ENCODE results near the gene AMPD2. TPM values are rescaled to one million over a fixed set of nuclear protein-coding genes. Genes with fewer than 3 reads are reported as not detected.

AMPD2 gene
- 69.4 and 82.7 TPM in 2 replicates for total RNA-seq
- polyA plus RNA-seq, result 66.5 and 69.4 TPM in 2 replicates
- polyA plus RNA-seq (2011; cell fraction: cytosol; rRNA removed), result 25.9 and 30.3 TPM in 2 replicates
- polyA plus RNA-seq (2011; cell fraction: nucleus; rRNA removed), result 341 and 447 TPM in 2 replicates
- polyA plus RNA-seq (2012), result 47.7 and 60.7 TPM in 2 replicates
- polyA minus RNA-seq, result 68.1 and 84.4 TPM in 2 replicates
- polyA minus RNA-seq (2011; cell fraction: cytosol; rRNA and poly(A)+ RNA removed), result 20.8 TPM
- polyA minus RNA-seq (2011; cell fraction: nucleus; rRNA and poly(A)+ RNA removed), result 104 and 120 TPM in 2 replicates
- percentile 57 among the genes with signal in this experiment for Bru-seq, nascent RNA
- percentile 87 among the genes with signal in this experiment for BruChase-seq, experiment 1, labeled RNA remaining after a 6-hour chase
- BruChase-seq, experiment 2, labeled RNA remaining after a 2-hour chase, result percentile 82 among the genes with signal in this experiment
- long read RNA-seq, transcript AMPD2-201 (18 exons, 3,899 nt), result minor isoform, 7 of 103 reads
- long read RNA-seq, transcript AMPD2-202 (18 exons, 3,728 nt), result major isoform, 38 of 103 reads
- long read RNA-seq, partial matches to known transcripts, result 31 of 103 reads
- long read RNA-seq, other reads (novel, unspliced or antisense), result 23 of 103 reads

DNA sequence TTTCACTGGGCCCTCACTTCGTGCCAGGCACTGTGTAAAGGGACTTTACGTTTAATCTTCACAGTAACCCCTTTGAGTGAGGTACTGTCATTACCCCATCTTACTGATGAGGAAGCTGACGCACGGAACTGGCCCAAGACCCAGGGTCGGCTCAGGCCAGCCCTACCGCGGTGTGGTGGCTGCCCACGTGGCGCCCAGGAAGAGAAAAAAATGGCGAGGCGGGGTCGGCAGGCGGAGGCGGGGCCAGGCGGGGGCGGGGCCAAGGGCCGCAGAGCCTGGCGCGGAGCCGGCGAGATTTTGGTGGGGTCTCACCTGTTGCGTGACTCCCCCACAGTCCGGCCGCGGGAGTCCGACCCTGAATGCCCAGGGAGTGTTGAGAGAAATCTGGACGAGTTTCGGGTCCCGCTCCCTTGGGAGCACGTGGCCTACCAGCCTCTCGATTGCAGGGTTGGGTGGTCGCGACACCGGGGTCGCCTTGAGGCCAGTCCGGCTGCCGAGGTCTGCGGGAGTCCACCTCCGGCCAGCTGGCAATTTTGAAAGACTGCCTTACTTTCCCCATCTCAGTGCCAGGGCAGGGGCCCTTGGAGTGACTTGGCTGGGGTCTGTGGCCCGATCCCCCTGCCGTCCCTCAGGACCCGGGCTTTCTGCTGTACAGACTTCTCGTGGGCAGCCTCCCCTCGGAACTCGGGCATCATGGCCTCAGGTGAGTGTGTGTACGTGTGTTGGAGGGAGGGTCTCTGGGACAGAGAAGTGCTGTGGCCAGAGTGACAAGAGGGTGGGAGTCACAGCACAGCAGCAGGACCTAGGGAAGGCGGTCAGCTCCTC, at the start of gene AMPD2, which contains the start of gene GNAT2:
AMPD2 (plus strand) TSS at position 262 of the 825 bp plus-strand sequence. CDS start 1,339 bp downstream, outside the sequence.
GNAT2 (minus strand) TSS at position 41 of the 825 bp plus-strand sequence. CDS start 6,746 bp downstream, outside the sequence.
- TF ChIP-seq, protein P1, sequence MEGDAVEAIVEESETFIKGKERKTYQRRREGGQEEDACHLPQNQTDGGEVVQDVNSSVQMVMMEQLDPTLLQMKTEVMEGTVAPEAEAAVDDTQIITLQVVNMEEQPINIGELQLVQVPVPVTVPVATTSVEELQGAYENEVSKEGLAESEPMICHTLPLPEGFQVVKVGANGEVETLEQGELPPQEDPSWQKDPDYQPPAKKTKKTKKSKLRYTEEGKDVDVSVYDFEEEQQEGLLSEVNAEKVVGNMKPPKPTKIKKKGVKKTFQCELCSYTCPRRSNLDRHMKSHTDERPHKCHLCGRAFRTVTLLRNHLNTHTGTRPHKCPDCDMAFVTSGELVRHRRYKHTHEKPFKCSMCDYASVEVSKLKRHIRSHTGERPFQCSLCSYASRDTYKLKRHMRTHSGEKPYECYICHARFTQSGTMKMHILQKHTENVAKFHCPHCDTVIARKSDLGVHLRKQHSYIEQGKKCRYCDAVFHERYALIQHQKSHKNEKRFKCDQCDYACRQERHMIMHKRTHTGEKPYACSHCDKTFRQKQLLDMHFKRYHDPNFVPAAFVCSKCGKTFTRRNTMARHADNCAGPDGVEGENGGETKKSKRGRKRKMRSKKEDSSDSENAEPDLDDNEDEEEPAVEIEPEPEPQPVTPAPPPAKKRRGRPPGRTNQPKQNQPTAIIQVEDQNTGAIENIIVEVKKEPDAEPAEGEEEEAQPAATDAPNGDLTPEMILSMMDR (IDR thresholded peaks at IDR 0.05; ENCODE audit: extremely low read depth in 1 of 2, insufficient read depth in 1 of 2, low read depth in 1 of 2, low read length in 2 of 2), result no peak
- TF ChIP-seq EZH2 (IDR thresholded peaks at IDR 0.05; ENCODE audit: borderline replicate concordance, low read depth, low read length, severe bottlenecking) (no peak), JUN (IDR thresholded peaks at IDR 0.05; ENCODE audit: borderline replicate concordance, insufficient read depth, insufficient read length, low read depth) (no peak), MYC (IDR thresholded peaks at IDR 0.05; ENCODE audit: low read depth, low read length) (no peak), POLR2A (IDR thresholded peaks at IDR 0.05; ENCODE audit: low read depth, low read length) (peak; percentile 42), POLR2AphosphoS5 (IDR thresholded peaks at IDR 0.05; ENCODE audit: insufficient read depth, low read depth, low read length) (peak; percentile 45), GATA2 (IDR thresholded peaks at IDR 0.05; ENCODE audit: insufficient read depth, insufficient read length, low read depth, low read length) (no peak)
- TF ChIP-seq, protein P2, sequence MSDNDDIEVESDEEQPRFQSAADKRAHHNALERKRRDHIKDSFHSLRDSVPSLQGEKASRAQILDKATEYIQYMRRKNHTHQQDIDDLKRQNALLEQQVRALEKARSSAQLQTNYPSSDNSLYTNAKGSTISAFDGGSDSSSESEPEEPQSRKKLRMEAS (IDR thresholded peaks at IDR 0.05; ENCODE audit: insufficient read depth, insufficient read length), result peak; percentile 52
- no peaks in the 10 kb centered on the region for H3K9me1 ChIP-seq (replicated peaks; ENCODE audit: control insufficient read depth, extremely low read depth, insufficient read depth, low read length)
- H3K9ac ChIP-seq (replicated peaks; ENCODE audit: extremely low read depth, insufficient read depth, low read length), result peak within 1 kb of the TSS; percentile 96
- H3K4me2 ChIP-seq (ENCODE audit: insufficient read depth, low read length), result peak within 1 kb of the TSS; percentile 87
- BruUV-seq (replicated peaks), result TSS peak; percentile 44
- H3K4me3 ChIP-seq (replicated peaks in 1 of 3; ENCODE audit: insufficient read depth in 1 of 3, low read depth in 1 of 3, low read length in 3 of 3), result peak within 1 kb of the TSS; percentile 74 to 83 (median 76)
- dilution Hi-C loops (cut with MboI; ENCODE audit: extremely low pct_ligation_motif_present, low sequenced_read_pairs) (no loop called here), intact Hi-C loops (cut with micrococcal nuclease) (loop anchor here (5.0 to 10.0 kb wide), 2 partner anchors 37 to 135 kb away; partner anchors contain the start of gene ATXN7L2)
- FAIRE-seq, result no peak
- peak within 1 kb of the TSS; percentile 97 for H3K27ac ChIP-seq (ENCODE audit: insufficient read depth, low read depth, low read length)
- POLR2A ChIA-PET, result interaction anchor here (0.6 to 1.4 kb wide), 3 partner anchors 24 to 156 kb away, joined by 3 to 6 read pairs (median 3); partner anchors contain the start of gene GNAI3
- no peaks in the 10 kb centered on the region for H3K27me3 ChIP-seq (ENCODE audit: control insufficient read depth in 2 of 2, insufficient read depth in 2 of 2, low read length in 2 of 2)
- peaks cover 53% of the 10 kb centered on the region for H3K4me1 ChIP-seq (ENCODE audit: control insufficient read depth, extremely low read depth, insufficient read depth, low read length)
- peaks cover 47% of the 10 kb centered on the region for H3K79me2 ChIP-seq (ENCODE audit: control insufficient read depth, insufficient read depth, low read length)
- CTCF ChIA-PET, result interaction anchor here (0.9 to 2.4 kb wide), 7 partner anchors 8 to 155 kb away, joined by 3 to 28 read pairs (median 11); partner anchors contain the start of gene GNAI3
- H3K36me3 ChIP-seq (ENCODE audit: control insufficient read depth in 2 of 2, extremely low read depth in 1 of 2, insufficient read depth in 2 of 2, low read length in 2 of 2), result no peaks in the 10 kb centered on the region
- peak; percentile 60 for DNase-seq (ENCODE audit: low read depth, low spot score)
- H2AFZ ChIP-seq (ENCODE audit: low read depth, low read length), result peak within 1 kb of the TSS; percentile 56
- no peaks in the 10 kb centered on the region for H3K9me3 ChIP-seq (replicated peaks; ENCODE audit: control insufficient read depth, insufficient read depth, low read length)
- no peaks in the 10 kb centered on the region for H4K20me1 ChIP-seq (replicated peaks; ENCODE audit: control insufficient read depth, extremely low read depth, insufficient read depth, low read length)
